AG09309 (cell line): ENCODE results near the gene ITCH.
"Not testable (repeated sequence)": the region's sequence is repeated elsewhere in the genome, so short reads cannot be mapped to it uniquely, and the experiment has no call there.

Experiments used
- DNase-seq: peaks from one replicate; pipeline ENCODE4 v3.0.0-alpha.2; 2010; ENCODE audit warnings: low read depth
- H3K4me3 ChIP-seq: 2 replicates; pipeline ENCODE4 v1.5.1; 2011; ENCODE audit warnings: mild to moderate bottlenecking, low read depth, low read length, moderate library complexity; ENCODE audit not compliant: control insufficient read depth
- TF ChIP-seq, protein P1 (sequence below): IDR thresholded peaks from 2 replicates; pipeline ENCODE4 v1.5.1; 2011; ENCODE audit warnings: mild to moderate bottlenecking, low read depth, low read length, inconsistent platforms; ENCODE audit not compliant: insufficient read depth, control insufficient read depth; ENCODE audit errors: missing control alignments

ITCH gene

DNA sequence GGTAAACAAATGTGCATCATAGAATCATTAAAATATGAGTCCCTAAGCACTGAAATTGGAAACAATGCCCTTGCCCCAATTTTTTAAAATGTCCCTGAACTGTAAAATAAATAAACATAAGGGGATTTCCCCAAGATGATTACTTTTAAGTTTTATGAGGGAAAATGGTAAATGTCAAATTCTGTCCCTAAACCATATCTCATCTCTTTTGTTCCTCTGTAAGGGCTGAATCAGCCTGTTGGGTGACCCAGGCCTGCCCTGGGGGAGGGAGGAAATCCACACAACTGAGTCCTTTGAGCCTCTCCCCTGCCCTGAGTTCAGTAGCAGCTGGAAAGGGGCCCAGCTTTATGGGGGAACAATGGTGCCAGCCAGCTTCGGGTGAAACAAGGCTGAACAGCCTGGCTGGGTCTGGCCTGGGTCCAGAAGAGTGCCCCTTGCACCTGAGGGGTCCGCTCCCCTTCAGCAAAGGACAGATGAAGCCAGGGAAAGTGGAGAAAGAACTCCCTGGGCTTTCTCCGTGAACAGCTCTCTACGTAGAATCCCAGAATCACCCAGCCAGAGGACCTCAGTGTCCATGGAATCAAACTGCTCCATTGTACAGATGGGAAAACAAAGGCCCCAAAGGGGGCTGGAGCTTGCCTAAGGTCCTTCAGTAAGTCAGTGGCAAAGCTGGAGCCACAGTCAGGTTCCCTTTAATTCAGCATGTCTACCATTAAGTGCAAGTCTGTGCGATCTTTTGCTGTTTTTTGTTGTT is 28.2 kb upstream of the ITCH start:
- TF ChIP-seq, protein P1, sequence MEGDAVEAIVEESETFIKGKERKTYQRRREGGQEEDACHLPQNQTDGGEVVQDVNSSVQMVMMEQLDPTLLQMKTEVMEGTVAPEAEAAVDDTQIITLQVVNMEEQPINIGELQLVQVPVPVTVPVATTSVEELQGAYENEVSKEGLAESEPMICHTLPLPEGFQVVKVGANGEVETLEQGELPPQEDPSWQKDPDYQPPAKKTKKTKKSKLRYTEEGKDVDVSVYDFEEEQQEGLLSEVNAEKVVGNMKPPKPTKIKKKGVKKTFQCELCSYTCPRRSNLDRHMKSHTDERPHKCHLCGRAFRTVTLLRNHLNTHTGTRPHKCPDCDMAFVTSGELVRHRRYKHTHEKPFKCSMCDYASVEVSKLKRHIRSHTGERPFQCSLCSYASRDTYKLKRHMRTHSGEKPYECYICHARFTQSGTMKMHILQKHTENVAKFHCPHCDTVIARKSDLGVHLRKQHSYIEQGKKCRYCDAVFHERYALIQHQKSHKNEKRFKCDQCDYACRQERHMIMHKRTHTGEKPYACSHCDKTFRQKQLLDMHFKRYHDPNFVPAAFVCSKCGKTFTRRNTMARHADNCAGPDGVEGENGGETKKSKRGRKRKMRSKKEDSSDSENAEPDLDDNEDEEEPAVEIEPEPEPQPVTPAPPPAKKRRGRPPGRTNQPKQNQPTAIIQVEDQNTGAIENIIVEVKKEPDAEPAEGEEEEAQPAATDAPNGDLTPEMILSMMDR, result no peak
- no peak overlapping the region for H3K4me3 ChIP-seq
- DNase-seq, result no peak

DNA sequence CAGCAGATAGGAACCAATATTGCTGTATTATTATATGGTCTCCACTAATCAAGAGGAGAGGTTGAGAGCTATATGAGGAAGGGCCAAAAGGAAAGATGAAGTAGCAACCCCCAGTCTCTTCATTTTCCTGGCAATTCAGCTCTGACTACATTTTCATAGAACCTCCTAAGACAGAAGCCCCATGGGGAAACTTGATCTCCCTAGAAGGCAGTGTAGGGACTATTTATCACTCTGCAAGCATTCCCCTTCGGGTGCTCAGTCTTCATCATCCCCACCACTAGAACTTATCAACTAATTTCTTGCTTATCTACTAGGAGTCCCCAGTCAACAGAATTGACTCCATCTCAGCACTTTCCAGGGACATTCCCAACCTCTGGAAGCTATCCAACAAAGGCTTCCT is 25.5 kb upstream of the ITCH start:
- DNase-seq, result no peak
- no peak overlapping the region for H3K4me3 ChIP-seq
- TF ChIP-seq, protein P1, result no peak

DNA sequence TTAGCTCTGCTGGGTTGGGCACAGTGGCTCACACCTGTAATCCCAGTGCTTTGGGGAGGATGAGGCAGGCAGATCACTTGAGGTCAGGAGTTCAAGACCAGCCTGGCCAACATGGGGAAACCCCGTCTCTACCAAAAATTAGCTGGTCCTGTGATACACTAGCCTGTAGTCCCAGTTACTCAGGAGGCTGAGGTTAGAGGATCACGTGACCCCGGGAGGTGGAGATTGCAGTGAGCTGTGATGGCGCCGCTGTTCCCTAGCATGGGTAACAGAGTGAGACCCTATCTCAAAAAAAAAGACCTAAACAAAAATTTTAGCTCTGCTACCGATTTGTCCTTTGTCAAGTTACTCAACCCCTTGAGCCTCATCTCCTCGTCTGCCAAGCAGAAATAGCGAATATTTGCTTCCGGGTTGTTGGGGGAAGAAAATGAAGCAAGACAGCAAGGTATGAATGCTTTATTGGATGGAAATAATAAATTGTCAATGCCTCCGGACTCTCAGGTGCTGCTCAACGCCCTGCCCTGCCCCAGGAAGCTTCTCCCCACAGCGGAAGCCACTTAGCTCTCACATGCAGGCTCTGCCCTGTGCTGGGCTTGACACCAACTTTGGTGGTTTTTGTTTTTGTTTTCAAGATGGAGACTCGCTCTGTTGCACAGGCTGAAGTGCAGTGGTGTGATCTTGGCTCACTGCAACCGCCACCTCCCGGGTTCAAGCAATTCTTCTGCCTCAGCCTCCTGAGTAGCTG is 24.9 kb upstream of the ITCH start:
- DNase-seq, result no peak

DNA sequence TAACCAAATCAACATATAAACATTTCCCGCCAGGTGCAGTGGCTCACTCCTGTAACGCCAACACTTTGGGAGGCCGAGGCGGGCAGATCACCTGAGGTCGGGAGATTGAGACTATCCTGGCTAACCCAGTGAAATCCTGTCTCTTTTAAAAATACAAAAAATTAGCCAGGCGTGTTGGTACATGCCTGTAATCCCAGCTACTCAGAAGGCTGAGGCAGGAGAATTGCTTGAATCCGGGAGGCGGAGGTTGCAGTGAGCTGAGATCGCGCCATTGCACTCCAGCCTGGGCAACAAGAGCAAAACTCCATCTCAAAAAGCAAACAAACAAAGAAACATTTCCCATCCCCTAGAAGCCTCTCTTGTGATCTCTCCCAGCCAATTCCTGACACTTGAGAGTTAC is 22.3 kb upstream of the ITCH start:
- not testable (repeated sequence) for H3K4me3 ChIP-seq, DNase-seq

More for the DNA sequence above, 24.9 kb upstream of the ITCH start:
- no peak overlapping the region for H3K4me3 ChIP-seq
- TF ChIP-seq, protein P1, result no peak

DNA sequence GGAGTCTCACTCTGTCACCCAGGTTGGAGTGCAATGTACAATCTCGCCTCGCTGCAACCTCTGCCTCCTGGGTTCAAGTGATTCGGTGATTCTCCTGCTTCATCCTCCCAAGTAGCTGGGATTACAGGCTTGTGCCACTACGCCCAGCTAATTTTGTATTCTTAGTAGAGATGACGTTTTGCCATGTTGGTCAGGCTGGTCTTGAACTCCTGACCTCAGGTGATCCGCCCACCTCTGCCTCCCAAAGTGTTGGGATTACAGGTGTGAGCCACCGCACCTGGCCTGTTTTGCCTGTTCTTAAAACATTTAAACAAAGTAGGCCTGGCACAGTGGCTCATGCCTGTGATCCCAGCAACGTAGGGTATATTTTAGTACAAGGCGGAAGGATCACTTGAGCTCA is 21.9 kb upstream of the ITCH start:
- not testable (repeated sequence) for DNase-seq, H3K4me3 ChIP-seq

DNA sequence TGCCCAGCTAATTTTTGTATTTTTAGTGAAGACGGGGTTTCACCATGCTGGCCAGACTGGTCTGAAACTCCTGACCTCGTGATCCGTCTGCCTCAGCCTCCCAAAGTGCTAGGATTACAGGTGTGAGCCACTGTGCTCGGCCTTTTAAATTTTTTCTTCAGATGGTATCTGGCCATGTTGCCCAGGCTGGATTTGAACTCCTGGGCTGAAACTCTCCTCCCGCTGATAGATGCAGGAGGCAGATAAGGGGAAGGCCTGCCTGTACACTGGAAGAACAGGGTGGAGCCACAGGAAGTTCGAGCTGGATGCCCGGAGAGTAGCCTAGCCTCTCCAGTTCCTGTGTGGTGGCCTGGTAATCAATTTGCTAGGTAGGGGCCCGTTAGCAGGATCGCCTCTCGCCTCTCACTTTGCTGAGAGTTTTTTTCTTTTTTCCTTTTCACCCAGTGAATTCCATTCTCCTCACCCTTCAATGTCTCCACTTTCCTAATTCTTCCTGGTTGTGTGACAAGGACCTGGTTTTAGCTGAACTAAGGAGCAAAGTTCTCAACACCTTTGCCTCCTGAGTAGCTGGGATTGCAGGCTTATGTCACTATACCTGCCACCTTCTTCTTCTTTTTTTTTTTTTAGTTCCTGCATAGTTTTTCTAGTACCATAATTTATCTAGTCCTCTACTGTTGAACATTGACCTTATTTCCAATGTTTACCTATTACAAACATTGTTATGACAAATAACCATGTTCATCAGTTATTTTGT is 19.4 kb upstream of the ITCH start:
- TF ChIP-seq, protein P1, result no peak
- no peak for DNase-seq
- no peak overlapping the region for H3K4me3 ChIP-seq

DNA sequence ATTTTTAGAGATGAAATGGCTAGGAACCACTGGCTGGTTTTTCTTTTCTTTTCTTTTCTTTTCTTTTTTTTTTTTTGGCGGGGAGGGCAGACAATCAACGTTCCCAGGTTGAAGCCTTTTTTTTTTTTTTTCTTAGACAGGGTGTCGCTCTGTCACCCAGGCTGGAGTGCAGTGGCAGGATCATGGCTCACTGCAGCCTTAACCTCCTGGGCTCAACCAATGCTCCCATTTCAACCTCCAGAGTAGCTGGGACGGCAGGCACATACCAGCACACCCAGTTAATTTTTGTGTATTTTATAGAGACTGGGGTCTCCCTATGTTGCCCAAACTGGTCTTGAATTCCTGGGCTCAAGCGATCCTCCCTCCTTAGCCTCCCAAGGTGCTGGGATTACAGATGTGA is 18.8 kb upstream of the ITCH start:
- no peak overlapping the region for H3K4me3 ChIP-seq

More for the DNA sequence above, 18.8 kb upstream of the ITCH start:
- no peak for DNase-seq
- TF ChIP-seq, protein P1, result no peak
